Kidney (tissue), 14 donors: ENCODE measurements around the gene RPAP2. TPM values are rescaled to one million over a fixed set of nuclear protein-coding genes. Genes with fewer than 3 reads are reported as not detected.

Source experiments
- DNase-seq, 5 donors: peaks; one replicate each; pipeline ENCODE4 v3.0.0-alpha.2; 2013 to 2020
- FAIRE-seq: peaks from 2 replicates; lab custom pipeline; 2012; peaks lifted over from hg19 to GRCh38; lab: Jason Lieb, UNC
- H3K27ac ChIP-seq, 2 donors: one replicate each; pipeline ENCODE4 v1.7.0; 2013; ENCODE audit warnings: low read depth in 2 of 2, low read length in 2 of 2, inconsistent platforms in 1 of 2
- H3K27me3 ChIP-seq: one replicate; pipeline ENCODE4 v1.7.1; 2013; ENCODE audit warnings: low read length, inconsistent platforms; ENCODE audit not compliant: control insufficient read depth, insufficient read depth
- H3K36me3 ChIP-seq, 3 donors: one replicate each; pipeline versions ENCODE4 v1.7.0 to v1.7.1; 2013; ENCODE audit warnings: low read length in 3 of 3, control low read depth in 1 of 3, inconsistent platforms in 1 of 3; ENCODE audit not compliant: insufficient read depth in 3 of 3, control insufficient read depth in 2 of 3
- H3K4me1 ChIP-seq, 3 donors: one replicate each; pipeline versions ENCODE4 v1.7.0 to v1.7.1; 2013; ENCODE audit warnings: low read length in 3 of 3, inconsistent platforms in 1 of 3, low read depth in 1 of 3; ENCODE audit not compliant: control insufficient read depth in 2 of 3, insufficient read depth in 2 of 3
- H3K4me3 ChIP-seq, 3 donors: one replicate each; pipeline versions ENCODE4 v1.7.0 to v1.8.1; 2013; ENCODE audit warnings: low read length in 3 of 3, control low read depth in 1 of 3, inconsistent platforms in 1 of 3
- H3K9ac ChIP-seq, 3 donors: one replicate each; pipeline versions ENCODE4 v1.7.0 to v1.7.1; 2013; ENCODE audit warnings: low read length in 3 of 3, control low read depth in 1 of 3, inconsistent platforms in 1 of 3
- H3K9me3 ChIP-seq, 3 donors: one replicate each; pipeline versions ENCODE4 v1.7.0 to v1.7.1; 2013; ENCODE audit warnings: low read length in 3 of 3, control low read depth in 1 of 3, inconsistent platforms in 1 of 3; ENCODE audit not compliant: control insufficient read depth in 2 of 3, insufficient read depth in 1 of 3
- CTCF ChIP-seq: IDR thresholded peaks from 3 replicates; pipeline ENCODE4 v1.5.1; 2012; ENCODE audit warnings: mild to moderate bottlenecking, moderate library complexity, borderline replicate concordance; ENCODE audit not compliant: insufficient read depth; ENCODE audit errors: extremely low read depth
- intact Hi-C: fragments of 100-400 bp; cut with DNase I; formaldehyde crosslinking; loops from one replicate; pipeline ENCODE4 v1.11.1; 2022
- polyA plus RNA-seq: library from polyadenylated mRNA; stranded (reverse); fragments of 350-450 nt; fragmentation: Illumina TruSeq; extraction: RNeasy Lipid Tissue Mini Kit (QIAGEN cat#74804); gene quantifications from one replicate; pipeline ENCODE4 v1.2.3, GENCODE V29; 2014; ENCODE audit warnings: low read depth, low replicate concordance; ENCODE audit not compliant: insufficient read depth
- total RNA-seq: library from RNA; stranded (reverse); fragmentation: NEBNext Ultra II Directional; extraction: Animal tissue kit (Norgen Biotek cat#: 25700); gene quantifications from one replicate; pipeline ENCODE4 v1.2.1, GENCODE V29; 2021
- donor health status: control.
- donor health status: control.
- donor health status: control.
- donor health status: control.
- donor health status: control.
- donor health status: DM: yes; HTN: yes; CAD: no.
- donor health status: Normal renal cell carcinoma (clear cell type).

The RPAP2 gene
- total and polyA plus RNA-seq, 2 donors from 2014 or later: 11.4 to 25.1 TPM

- no peak for TF ChIP-seq CTCF
- FAIRE-seq (no peak), DNase-seq (no peak)
- Histone ChIP-seq H3K27ac (no peak overlapping the region), H3K4me3 (no peak overlapping the region), H3K36me3 (no peaks in the 10 kb centered on the region), H3K9me3 (no peaks in the 10 kb centered on the region), H3K4me1 (no peaks in the 10 kb centered on the region), H3K27me3 (no peaks in the 10 kb centered on the region), H3K9ac (no peak overlapping the region)
- intact Hi-C loops: no loop called here
These were observed 111.2 kb downstream of the RPAP2 start for GRCh38 chr1:92409946-92410549.

- Histone ChIP-seq H3K27me3 (no peaks in the 10 kb centered on the region), H3K36me3 (no peaks in the 10 kb centered on the region), H3K4me1 (no peaks in the 10 kb centered on the region), H3K9ac (no peak overlapping the region), H3K27ac (no peak overlapping the region), H3K4me3 (no peak overlapping the region), H3K9me3 (no peaks in the 10 kb centered on the region)
- intact Hi-C loops: no loop called here
- no peak for TF ChIP-seq CTCF
- DNase-seq (peak in 1 of 5 donors; percentile 5), FAIRE-seq (no peak)
These were observed 111.8 kb downstream of the RPAP2 start for GRCh38 chr1:92410706-92411105.

GRCh38 chr1:92411511-92411910 is 112.7 kb downstream of the RPAP2 start:
- no peak overlapping the region for H3K27ac ChIP-seq
- H3K9me3 ChIP-seq: no peaks in the 10 kb centered on the region
- intact Hi-C loops: no loop called here
- no peaks in the 10 kb centered on the region for H3K36me3 ChIP-seq
- no peak overlapping the region for H3K4me3 ChIP-seq
- DNase-seq: no peak
- no peaks in the 10 kb centered on the region for H3K27me3 ChIP-seq
- no peak for FAIRE-seq
- H3K9ac ChIP-seq: no peak overlapping the region
- H3K4me1 ChIP-seq: no peaks in the 10 kb centered on the region
- no peak for TF ChIP-seq CTCF

- DNase-seq (no peak), FAIRE-seq (no peak)
- no peaks in the 10 kb centered on the region for H3K36me3 ChIP-seq
- intact Hi-C loops: no loop called here
- no peaks in the 10 kb centered on the region for H3K9me3 ChIP-seq
- H3K4me1 ChIP-seq: no peaks in the 10 kb centered on the region
- H3K9ac ChIP-seq: no peak overlapping the region
- H3K27me3 ChIP-seq: no peaks in the 10 kb centered on the region
- no peak overlapping the region for H3K4me3 ChIP-seq
- TF ChIP-seq CTCF: no peak
- no peak overlapping the region for H3K27ac ChIP-seq
These were observed 120.8 kb downstream of the RPAP2 start for GRCh38 chr1:92419642-92420041.
